Measurements from ENCODE around the gene SUSD6. TPM values are rescaled to one million over a fixed set of nuclear protein-coding genes. Genes with fewer than 3 reads are reported as not detected.

The SUSD6 gene
- total RNA-seq, 1 donor from 2014 or later: 26.9 TPM

- intact Hi-C loops (cut with DNase I): loop anchor here (10.0 kb wide), 1 partner anchor 51 kb away; no protein-coding TSS in a partner anchor
- no peak for DNase-seq (ENCODE audit: low spot score)
Measured at GRCh38 chr14:69664265-69664664, 52.9 kb downstream of the SUSD6 start.

GRCh38 chr14:69664865-69665526 is 53.6 kb downstream of the SUSD6 start:
- no peak for DNase-seq (ENCODE audit: low spot score)
- intact Hi-C loops (cut with DNase I): loop anchor here (10.0 kb wide), 1 partner anchor 50 kb away; no protein-coding TSS in a partner anchor

GRCh38 chr14:69665631-69666030 is 54.2 kb downstream of the SUSD6 start:
- no peak for DNase-seq (ENCODE audit: low spot score)
- intact Hi-C loops (cut with DNase I): loop anchor here (10.0 kb wide), 1 partner anchor 49 kb away; no protein-coding TSS in a partner anchor

GRCh38 chr14:69666112-69666511 is 54.7 kb downstream of the SUSD6 start:
- no peak for DNase-seq (ENCODE audit: low spot score)
- intact Hi-C loops (cut with DNase I): loop anchor here (10.0 kb wide), 1 partner anchor 49 kb away; no protein-coding TSS in a partner anchor

- no peak for DNase-seq (ENCODE audit: low spot score)
- intact Hi-C loops (cut with DNase I): loop anchor here (10.0 kb wide), 1 partner anchor 48 kb away; no protein-coding TSS in a partner anchor
Measured at GRCh38 chr14:69666690-69667211, 55.4 kb downstream of the SUSD6 start.

- intact Hi-C loops (cut with DNase I): loop anchor here (10.0 kb wide), 1 partner anchor 47 kb away; no protein-coding TSS in a partner anchor
- no peak for DNase-seq (ENCODE audit: low spot score)
Measured at GRCh38 chr14:69667938-69668335, 56.5 kb downstream of the SUSD6 start.

GRCh38 chr14:69669375-69669774 is 58.0 kb downstream of the SUSD6 start:
- intact Hi-C loops (cut with DNase I): loop anchor here (10.0 kb wide), 1 partner anchor 45 kb away; no protein-coding TSS in a partner anchor
- DNase-seq (ENCODE audit: low spot score): no peak

GRCh38 chr14:69670093-69670492 is 58.7 kb downstream of the SUSD6 start:
- intact Hi-C loops (cut with DNase I): no loop called here
- no peak for DNase-seq (ENCODE audit: low spot score)

GRCh38 chr14:69671365-69672030 is 60.1 kb downstream of the SUSD6 start:
- no peak for DNase-seq (ENCODE audit: low spot score)
- intact Hi-C loops (cut with DNase I): no loop called here

GRCh38 chr14:69672356-69672755 is 61.0 kb downstream of the SUSD6 start:
- intact Hi-C loops (cut with DNase I): no loop called here
- no peak for DNase-seq (ENCODE audit: low spot score)

- intact Hi-C loops (cut with DNase I): no loop called here
- DNase-seq (ENCODE audit: low spot score): no peak
Measured at GRCh38 chr14:69673104-69673503, 61.7 kb downstream of the SUSD6 start.

GRCh38 chr14:69673578-69674305 is 62.3 kb downstream of the SUSD6 start:
- intact Hi-C loops (cut with DNase I): no loop called here
- DNase-seq (ENCODE audit: low spot score): no peak

- no peak for DNase-seq (ENCODE audit: low spot score)
- intact Hi-C loops (cut with DNase I): no loop called here
Measured at GRCh38 chr14:69674546-69675244, 63.3 kb downstream of the SUSD6 start.

GRCh38 chr14:69675245-69675583 is 63.8 kb downstream of the SUSD6 start:
- intact Hi-C loops (cut with DNase I): no loop called here
- no peak for DNase-seq (ENCODE audit: low spot score)

- no peak for DNase-seq (ENCODE audit: low spot score)
- intact Hi-C loops (cut with DNase I): no loop called here
Measured at GRCh38 chr14:69675877-69676416, 64.6 kb downstream of the SUSD6 start.

GRCh38 chr14:69676723-69677122 is 65.3 kb downstream of the SUSD6 start:
- DNase-seq (ENCODE audit: low spot score): no peak
- intact Hi-C loops (cut with DNase I): no loop called here

GRCh38 chr14:69680297-69680696 is 68.9 kb downstream of the SUSD6 start:
- DNase-seq (ENCODE audit: low spot score): no peak
- intact Hi-C loops (cut with DNase I): no loop called here

GRCh38 chr14:69682136-69682535 is 70.7 kb downstream of the SUSD6 start:
- intact Hi-C loops (cut with DNase I): no loop called here

GRCh38 chr14:69682621-69683263 is 71.3 kb downstream of the SUSD6 start:
- no peak for DNase-seq (ENCODE audit: low spot score)
- intact Hi-C loops (cut with DNase I): no loop called here

More at GRCh38 chr14:69682136-69682535, 70.7 kb downstream of the SUSD6 start:
- no peak for DNase-seq (ENCODE audit: low spot score)

All from cardiac septum (tissue), 1 donor.